HCT116 (cell line): ENCODE data around the gene PRELP. TPM values are rescaled to one million over a fixed set of nuclear protein-coding genes. Genes with fewer than 3 reads are reported as not detected.

Experiments used
- ATAC-seq: fragments of 200-7000 bp; cut with Tn5 transposase; 2 replicates; pipeline ENCODE4 v1.9.1; 2020; ENCODE audit warnings: mild to moderate bottlenecking, moderate library complexity
- BruUV-seq: library from RNA; stranded (reverse); fragments of 400-500 nt; replicated peaks from 2 replicates; lab custom pipeline; 2021; lab: Mats Ljungman, UMichigan
- CTCF ChIA-PET: fragments of 300-600 bp; sonication (Branson Sonifier 250); formaldehyde crosslinking; loops from one replicate; lab custom pipeline; 2021; ENCODE audit warnings: antibody characterized with exemption; lab: Charles Lee
- POLR2A ChIA-PET: fragments of 300-600, 350-600 bp; sonication (Branson Sonifier 250); formaldehyde crosslinking; loops from one replicate; lab custom pipeline; 2021; ENCODE audit warnings: antibody characterized with exemption; lab: Charles Lee
- RAD21 ChIA-PET, 2 experiments: fragments of 300-600 bp; sonication (Branson Sonifier 250); formaldehyde crosslinking; loops; one replicate each; lab custom pipeline; 2023; ENCODE audit warnings: low total read pairs in 2 of 2; ENCODE audit not compliant: uncharacterized antibody in 2 of 2, unreplicated experiment in 2 of 2, low non-redundant PET in 1 of 2; lab: Charles Lee
- DNase-seq: peaks from one replicate; pipeline ENCODE4 v3.0.0-alpha.2; 2010; ENCODE audit warnings: low read depth, low spot score
- H2AFZ ChIP-seq: fragments of 200-600 bp; shearing (Covaris generic), sonication (generic); 2 replicates; pipeline ENCODE4 v1.6.1; 2017; ENCODE audit warnings: low read depth, mixed run types, mixed read lengths, antibody characterized with exemption, low read length; ENCODE audit not compliant: poor library complexity, severe bottlenecking
- H3K27ac ChIP-seq: 2 replicates; pipeline ENCODE4 v1.5.1; 2012; ENCODE audit warnings: low read depth, low read length
- H3K27me3 ChIP-seq: fragments of 200-600 bp; sonication (generic); 2 replicates; pipeline ENCODE4 v1.6.1; 2016; ENCODE audit warnings: mixed run types, low read length, mixed read lengths; ENCODE audit not compliant: insufficient read depth
- H3K36me3 ChIP-seq, 2 experiments: fragments of 200-500 bp in 1 of 2; fragments of 200-600 bp in 1 of 2; sonication (Bioruptor generic) in 1 of 2; sonication (generic) in 1 of 2; 2 replicates each; pipeline versions ENCODE4 v1.5.1 to v1.6.1; 2014 to 2016; ENCODE audit warnings: low read length in 2 of 2, inconsistent platforms in 1 of 2, mixed read lengths in 1 of 2, mixed run types in 1 of 2; ENCODE audit not compliant: insufficient read depth in 2 of 2, control insufficient read depth in 1 of 2
- H3K4me1 ChIP-seq, 2 experiments: fragments of 200-600 bp in 1 of 2; sonication (generic) in 1 of 2; 2 replicates each; pipeline versions ENCODE4 v1.5.1 to v1.6.1; 2012 to 2017; ENCODE audit warnings: low read length in 2 of 2, inconsistent platforms in 1 of 2, mild to moderate bottlenecking in 1 of 2, mixed read lengths in 1 of 2, mixed run types in 1 of 2, moderate library complexity in 1 of 2; ENCODE audit not compliant: insufficient read depth in 2 of 2, control insufficient read depth in 1 of 2
- H3K4me2 ChIP-seq: fragments of 200-600 bp; sonication (generic); 2 replicates; pipeline ENCODE4 v1.6.1; 2017; ENCODE audit warnings: mixed run types, low read length, mixed read lengths
- H3K4me3 ChIP-seq, 2 experiments: fragments of 200-600 bp in 1 of 2; sonication (generic) in 1 of 2; replicated peaks in 1 of 2; 2 replicates each; pipeline ENCODE4 v1.5.1; 2011 to 2016; ENCODE audit warnings: low read length in 2 of 2, control low read depth in 1 of 2, low read depth in 1 of 2, mild to moderate bottlenecking in 1 of 2, mixed read lengths in 1 of 2, mixed run types in 1 of 2
- H3K79me2 ChIP-seq: fragments of 200-600 bp; sonication (generic); 2 replicates; pipeline ENCODE4 v1.6.1; 2017; ENCODE audit warnings: mild to moderate bottlenecking, mixed run types, low read length, moderate library complexity, mixed read lengths; ENCODE audit not compliant: insufficient read depth
- H3K9ac ChIP-seq: fragments of 200-600 bp; sonication (generic); 2 replicates; pipeline ENCODE4 v1.6.1; 2016; ENCODE audit warnings: low read length, mixed read lengths
- H3K9me2 ChIP-seq: fragments of 200-600 bp; sonication (generic), shearing (Covaris generic); 2 replicates; pipeline ENCODE4 v1.6.1; 2017; ENCODE audit warnings: mixed run types, mild to moderate bottlenecking, moderate library complexity; ENCODE audit not compliant: insufficient read depth
- H3K9me3 ChIP-seq, 2 experiments: fragments of 200-500 bp in 1 of 2; fragments of 200-600 bp in 1 of 2; sonication (Bioruptor generic) in 1 of 2; sonication (generic) in 1 of 2; 2 replicates each; pipeline ENCODE4 v1.6.1; 2014 to 2017; ENCODE audit warnings: low read length in 2 of 2, mixed read lengths in 2 of 2, inconsistent platforms in 1 of 2, low read depth in 1 of 2, mild to moderate bottlenecking in 1 of 2, mixed run types in 1 of 2, moderate library complexity in 1 of 2; ENCODE audit not compliant: control insufficient read depth in 1 of 2, insufficient read depth in 1 of 2
- H4K20me1 ChIP-seq: fragments of 200-600 bp; sonication (generic), shearing (Covaris generic); 2 replicates; pipeline ENCODE4 v1.6.1; 2017; ENCODE audit warnings: mixed run types, mild to moderate bottlenecking, moderate library complexity; ENCODE audit not compliant: insufficient read depth
- CEBPB ChIP-seq: IDR thresholded peaks from 2 replicates; pipeline ENCODE4 v1.6.1; 2012; ENCODE audit warnings: low read depth
- EGR1 ChIP-seq: IDR thresholded peaks from 2 replicates; pipeline ENCODE4 v1.6.1; 2012; ENCODE audit warnings: low read depth
- ELF1 ChIP-seq: IDR thresholded peaks from 2 replicates; pipeline ENCODE4 v1.6.1; 2012; ENCODE audit warnings: low read depth, borderline replicate concordance
- FOSL1 ChIP-seq: IDR thresholded peaks from 2 replicates; pipeline ENCODE4 v1.6.1; 2012; ENCODE audit warnings: low read depth
- JUND ChIP-seq: IDR thresholded peaks from 2 replicates; pipeline ENCODE4 v1.6.1; 2012
- POLR2A ChIP-seq: IDR thresholded peaks from 2 replicates; pipeline ENCODE4 v1.7.0; 2011; ENCODE audit warnings: borderline replicate concordance; ENCODE audit not compliant: insufficient read depth, insufficient read length; ENCODE audit errors: extremely low read depth
- POLR2AphosphoS5 ChIP-seq: IDR thresholded peaks from 2 replicates; pipeline ENCODE4 v1.6.1; 2011; ENCODE audit warnings: mild to moderate bottlenecking, low read depth, low read length, moderate library complexity
- RAD21 ChIP-seq: IDR thresholded peaks from 2 replicates; pipeline ENCODE4 v1.6.1; 2012; ENCODE audit warnings: low read depth, mild to moderate bottlenecking
- SIN3A ChIP-seq: IDR thresholded peaks from 2 replicates; pipeline ENCODE4 v1.6.1; 2012; ENCODE audit warnings: low read depth
- SP1 ChIP-seq: IDR thresholded peaks from 2 replicates; pipeline ENCODE4 v1.6.1; 2012; ENCODE audit warnings: low read depth
- TCF7L2 ChIP-seq: IDR thresholded peaks from 2 replicates; pipeline ENCODE4 v1.7.0; 2011; ENCODE audit warnings: borderline replicate concordance, inconsistent platforms; ENCODE audit not compliant: insufficient read depth, insufficient read length; ENCODE audit errors: extremely low read depth
- YY1 ChIP-seq: IDR thresholded peaks from 2 replicates; pipeline ENCODE4 v1.6.1; 2011; ENCODE audit warnings: low read length, low read depth, moderate library complexity, mild to moderate bottlenecking; ENCODE audit not compliant: insufficient replicate concordance; ENCODE audit errors: extremely low read depth
- ZFX ChIP-seq: fragments of 450-650 bp; IDR thresholded peaks from 2 replicates; pipeline ENCODE4 v1.6.1; 2017
- ZNF274 ChIP-seq: fragments of 200-500 bp; sonication (Bioruptor generic); IDR thresholded peaks from 2 replicates; pipeline ENCODE4 v1.6.1; 2014; ENCODE audit warnings: mild to moderate bottlenecking, low read depth, low read length, inconsistent platforms
- intact Hi-C: fragments of 100-400 bp; cut with micrococcal nuclease; formaldehyde crosslinking; loops from 2 replicates; pipeline ENCODE4 v1.10.0; 2022
- total RNA-seq: library from RNA; stranded (reverse); gene quantifications from one replicate; pipeline ENCODE4 v1.2.1, GENCODE V29; 2021; ENCODE audit not compliant: unreplicated experiment
- TF ChIP-seq, protein P1 (sequence below), 3 experiments: fragments of 200-600 bp in 1 of 3; sonication (generic) in 1 of 3; IDR thresholded peaks in 2 of 3; conservative IDR thresholded peaks in 1 of 3; 2 replicates each; pipeline ENCODE4 v1.5.1; 2012 to 2017; ENCODE audit warnings: low read depth in 2 of 3, low read length in 2 of 3, antibody characterized with exemption in 1 of 3, borderline replicate concordance in 1 of 3, control low read depth in 1 of 3, mild to moderate bottlenecking in 1 of 3, mixed read lengths in 1 of 3, mixed run types in 1 of 3, moderate library complexity in 1 of 3; ENCODE audit not compliant: insufficient read depth in 1 of 3
- TF ChIP-seq, protein P2 (sequence below): IDR thresholded peaks from 2 replicates; pipeline ENCODE4 v1.6.1; 2012
- TF ChIP-seq, protein P3 (sequence below): IDR thresholded peaks from 2 replicates; pipeline ENCODE4 v1.6.1; 2011; ENCODE audit warnings: mild to moderate bottlenecking, low read length, moderate library complexity; ENCODE audit not compliant: insufficient replicate concordance; ENCODE audit errors: extremely low read depth

PRELP gene
- total RNA-seq, 1 experiment from 2014 or later: 0.10 TPM

DNA sequence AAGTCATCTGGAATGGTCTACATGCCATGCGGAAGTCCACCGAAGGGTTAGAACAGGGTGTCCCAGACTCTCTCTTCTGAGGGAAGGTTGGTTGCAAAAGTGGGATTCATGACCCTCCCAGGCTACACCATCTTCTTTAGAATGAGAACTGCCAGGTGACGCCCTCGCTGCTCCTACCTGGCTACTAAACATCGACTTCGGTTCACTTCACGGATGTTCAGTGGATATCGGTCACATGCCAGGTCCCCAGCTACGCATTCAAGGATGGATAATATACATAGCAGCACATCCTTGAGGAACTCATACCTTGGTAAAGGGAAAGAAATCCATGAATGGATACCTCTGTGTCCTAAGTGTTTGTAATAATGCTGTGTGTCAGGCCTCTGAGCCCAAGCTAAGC, 15.0 kb downstream of the PRELP start:
- intact Hi-C loops: no loop called here
- Histone ChIP-seq H3K9me2 (no peaks in the 10 kb centered on the region), H3K9me3 (no peaks in the 10 kb centered on the region), H3K4me1 (peaks cover 4 to 12% of the 10 kb centered on the region in 2 experiments; a peak in 2 of 4 replicates), H4K20me1 (no peaks in the 10 kb centered on the region), H3K36me3 (no peaks in the 10 kb centered on the region), H3K27ac (no peak overlapping the region), H3K27me3 (no peaks in the 10 kb centered on the region), H3K79me2 (no peaks in the 10 kb centered on the region), H3K4me2 (no peak overlapping the region), H3K4me3 (no peak overlapping the region), H3K9ac (no peak overlapping the region), H2AFZ (no peak overlapping the region)
- no peak for TF ChIP-seq TCF7L2
- TF ChIP-seq, protein P1, sequence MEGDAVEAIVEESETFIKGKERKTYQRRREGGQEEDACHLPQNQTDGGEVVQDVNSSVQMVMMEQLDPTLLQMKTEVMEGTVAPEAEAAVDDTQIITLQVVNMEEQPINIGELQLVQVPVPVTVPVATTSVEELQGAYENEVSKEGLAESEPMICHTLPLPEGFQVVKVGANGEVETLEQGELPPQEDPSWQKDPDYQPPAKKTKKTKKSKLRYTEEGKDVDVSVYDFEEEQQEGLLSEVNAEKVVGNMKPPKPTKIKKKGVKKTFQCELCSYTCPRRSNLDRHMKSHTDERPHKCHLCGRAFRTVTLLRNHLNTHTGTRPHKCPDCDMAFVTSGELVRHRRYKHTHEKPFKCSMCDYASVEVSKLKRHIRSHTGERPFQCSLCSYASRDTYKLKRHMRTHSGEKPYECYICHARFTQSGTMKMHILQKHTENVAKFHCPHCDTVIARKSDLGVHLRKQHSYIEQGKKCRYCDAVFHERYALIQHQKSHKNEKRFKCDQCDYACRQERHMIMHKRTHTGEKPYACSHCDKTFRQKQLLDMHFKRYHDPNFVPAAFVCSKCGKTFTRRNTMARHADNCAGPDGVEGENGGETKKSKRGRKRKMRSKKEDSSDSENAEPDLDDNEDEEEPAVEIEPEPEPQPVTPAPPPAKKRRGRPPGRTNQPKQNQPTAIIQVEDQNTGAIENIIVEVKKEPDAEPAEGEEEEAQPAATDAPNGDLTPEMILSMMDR (IDR thresholded peaks at IDR 0.05 in 2 of 3, conservative IDR thresholded peaks at IDR 0.05 in 1 of 3; ENCODE audit: borderline replicate concordance in 1 of 3, insufficient read depth in 1 of 3, low read depth in 2 of 3, low read length in 2 of 3): no peak
- TF ChIP-seq SIN3A: no peak
- no peak for TF ChIP-seq CEBPB
- TF ChIP-seq POLR2AphosphoS5: no peak
- no peak for TF ChIP-seq FOSL1
- no peak for TF ChIP-seq EGR1
- TF ChIP-seq JUND: no peak
- no peak for TF ChIP-seq ELF1
- no peak for TF ChIP-seq ZFX
- TF ChIP-seq YY1: no peak
- TF ChIP-seq, protein P2, sequence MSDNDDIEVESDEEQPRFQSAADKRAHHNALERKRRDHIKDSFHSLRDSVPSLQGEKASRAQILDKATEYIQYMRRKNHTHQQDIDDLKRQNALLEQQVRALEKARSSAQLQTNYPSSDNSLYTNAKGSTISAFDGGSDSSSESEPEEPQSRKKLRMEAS: no peak
- TF ChIP-seq ZNF274: no peak
- TF ChIP-seq RAD21: no peak
- no peak for TF ChIP-seq POLR2A
- no peak for TF ChIP-seq SP1
- TF ChIP-seq, protein P3, sequence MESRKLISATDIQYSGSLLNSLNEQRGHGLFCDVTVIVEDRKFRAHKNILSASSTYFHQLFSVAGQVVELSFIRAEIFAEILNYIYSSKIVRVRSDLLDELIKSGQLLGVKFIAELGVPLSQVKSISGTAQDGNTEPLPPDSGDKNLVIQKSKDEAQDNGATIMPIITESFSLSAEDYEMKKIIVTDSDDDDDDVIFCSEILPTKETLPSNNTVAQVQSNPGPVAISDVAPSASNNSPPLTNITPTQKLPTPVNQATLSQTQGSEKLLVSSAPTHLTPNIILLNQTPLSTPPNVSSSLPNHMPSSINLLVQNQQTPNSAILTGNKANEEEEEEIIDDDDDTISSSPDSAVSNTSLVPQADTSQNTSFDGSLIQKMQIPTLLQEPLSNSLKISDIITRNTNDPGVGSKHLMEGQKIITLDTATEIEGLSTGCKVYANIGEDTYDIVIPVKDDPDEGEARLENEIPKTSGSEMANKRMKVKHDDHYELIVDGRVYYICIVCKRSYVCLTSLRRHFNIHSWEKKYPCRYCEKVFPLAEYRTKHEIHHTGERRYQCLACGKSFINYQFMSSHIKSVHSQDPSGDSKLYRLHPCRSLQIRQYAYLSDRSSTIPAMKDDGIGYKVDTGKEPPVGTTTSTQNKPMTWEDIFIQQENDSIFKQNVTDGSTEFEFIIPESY: no peak
- DNase-seq (no peak), ATAC-seq (no peak)
- CTCF ChIA-PET: interaction anchor here (0.6 to 1.0 kb wide), 2 partner anchors 14 to 150 kb away, joined by 3 to 4 read pairs; no protein-coding TSS in a partner anchor
- POLR2A ChIA-PET: no interaction called here
- no TSS peak for BruUV-seq
- RAD21 ChIA-PET: no interaction called here
